Sigmoid colon (tissue), 4 donors: Measurements from ENCODE around the gene METTL21A.

Experiments used
- POLR2AphosphoS5 ChIP-seq, 4 donors: sonication (generic); formaldehyde crosslinking; IDR thresholded peaks; one replicate each; pipeline ENCODE4 v1.6.1; 2017; ENCODE audit warnings: antibody characterized with exemption in 4 of 4
- TF ChIP-seq, protein P1 (sequence below), 4 experiments: fragments of 450-650 bp in 3 of 4; fragments of 200-600 bp in 1 of 4; IDR thresholded peaks; one replicate each; pipeline ENCODE4 v1.5.1; 2016 to 2019; ENCODE audit warnings: antibody characterized with exemption in 4 of 4, mild to moderate bottlenecking in 3 of 4, moderate library complexity in 2 of 4

DNA sequence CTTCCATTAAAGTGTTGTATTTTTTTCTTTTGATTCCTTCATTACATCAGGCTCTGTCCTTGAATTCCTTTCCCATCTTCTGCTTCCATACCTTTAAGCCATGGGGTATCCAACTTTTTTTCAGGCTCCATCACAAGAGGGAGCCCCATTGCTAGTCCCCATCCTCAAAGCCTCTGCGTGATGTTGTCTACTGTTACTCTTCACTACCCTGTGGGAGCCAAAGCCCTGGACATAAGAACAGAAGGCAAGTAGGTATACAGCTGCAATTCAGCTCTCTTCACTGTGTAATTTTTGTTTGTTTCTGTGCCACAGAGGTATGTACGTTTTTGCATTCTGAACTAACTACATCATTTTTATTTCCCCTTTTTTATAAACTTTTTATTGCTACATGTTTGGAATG lies 49.6 kb upstream of the METTL21A start:
- TF ChIP-seq, protein P1, sequence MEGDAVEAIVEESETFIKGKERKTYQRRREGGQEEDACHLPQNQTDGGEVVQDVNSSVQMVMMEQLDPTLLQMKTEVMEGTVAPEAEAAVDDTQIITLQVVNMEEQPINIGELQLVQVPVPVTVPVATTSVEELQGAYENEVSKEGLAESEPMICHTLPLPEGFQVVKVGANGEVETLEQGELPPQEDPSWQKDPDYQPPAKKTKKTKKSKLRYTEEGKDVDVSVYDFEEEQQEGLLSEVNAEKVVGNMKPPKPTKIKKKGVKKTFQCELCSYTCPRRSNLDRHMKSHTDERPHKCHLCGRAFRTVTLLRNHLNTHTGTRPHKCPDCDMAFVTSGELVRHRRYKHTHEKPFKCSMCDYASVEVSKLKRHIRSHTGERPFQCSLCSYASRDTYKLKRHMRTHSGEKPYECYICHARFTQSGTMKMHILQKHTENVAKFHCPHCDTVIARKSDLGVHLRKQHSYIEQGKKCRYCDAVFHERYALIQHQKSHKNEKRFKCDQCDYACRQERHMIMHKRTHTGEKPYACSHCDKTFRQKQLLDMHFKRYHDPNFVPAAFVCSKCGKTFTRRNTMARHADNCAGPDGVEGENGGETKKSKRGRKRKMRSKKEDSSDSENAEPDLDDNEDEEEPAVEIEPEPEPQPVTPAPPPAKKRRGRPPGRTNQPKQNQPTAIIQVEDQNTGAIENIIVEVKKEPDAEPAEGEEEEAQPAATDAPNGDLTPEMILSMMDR (IDR thresholded peaks at IDR 0.05): no peak
- TF ChIP-seq POLR2AphosphoS5 (IDR thresholded peaks at IDR 0.05): no peak
